ENCODE data around the gene PHKG2. TPM values are rescaled to one million over a fixed set of nuclear protein-coding genes. Genes with fewer than 3 reads are reported as not detected.

PHKG2 gene
- total RNA-seq, 1 experiment from 2014 or later, result 30.9 TPM

GRCh38 chr16:30780549-30780948, 32.3 kb downstream of the PHKG2 start:
- H2AFZ ChIP-seq (ENCODE audit: low read length), result no peak overlapping the region
- H3K9me3 ChIP-seq (ENCODE audit: low read length), result no peaks in the 10 kb centered on the region
- H4K20me1 ChIP-seq (ENCODE audit: low read length), result no peaks in the 10 kb centered on the region
- H3K4me1 ChIP-seq (ENCODE audit: insufficient read depth, low read length), result no peaks in the 10 kb centered on the region
- no peak overlapping the region for H3K4me2 ChIP-seq (ENCODE audit: low read length)
- H3K27ac ChIP-seq (ENCODE audit: low read length), result no peak overlapping the region
- no peaks in the 10 kb centered on the region for H3K27me3 ChIP-seq (ENCODE audit: low read length)
- ChIA-PET POLR2A (ENCODE audit: unreplicated experiment) (interaction anchor here (0.6 kb wide), 1 partner anchor 13 kb away, joined by 3 read pairs; no protein-coding TSS in a partner anchor), CTCF (no interaction called here)
- ATAC-seq, result no peak
- H3K36me3 ChIP-seq (ENCODE audit: low read depth, low read length), result no peaks in the 10 kb centered on the region
- no peak overlapping the region for H3K4me3 ChIP-seq (ENCODE audit: low read length)
- TF ChIP-seq CTCF (conservative IDR thresholded peaks at IDR 0.05; ENCODE audit: low read depth, low read length) (no peak), EZH2phosphoT487 (IDR thresholded peaks at IDR 0.05; ENCODE audit: borderline replicate concordance, low read length) (no peak), EZH2 (IDR thresholded peaks at IDR 0.05; ENCODE audit: low read length, unreplicated experiment) (no peak)
- H3K9me2 ChIP-seq (replicated peaks; ENCODE audit: low read length), result no peaks in the 10 kb centered on the region
- BruUV-seq (replicated peaks), result no TSS peak
- DNase-seq, result no peak
- intact Hi-C loops (cut with micrococcal nuclease), result no loop called here
- 0 out of 2 replicates have a peak, but pooled peaks cover 5% of the 10 kb centered on the region for H3K79me2 ChIP-seq (ENCODE audit: low read length)
- no peaks in the 10 kb centered on the region for H3F3A ChIP-seq (ENCODE audit: low read length, unreplicated experiment)
- no peak overlapping the region for H3K9ac ChIP-seq (ENCODE audit: low read length)

GRCh38 chr16:30782486-30783279, 34.5 kb downstream of the PHKG2 start:
- Histone ChIP-seq H3K4me2 (ENCODE audit: low read length) (no peak overlapping the region), H2AFZ (ENCODE audit: low read length) (no peak overlapping the region), H3K9me2 (replicated peaks; ENCODE audit: low read length) (no peaks in the 10 kb centered on the region), H4K20me1 (ENCODE audit: low read length) (no peaks in the 10 kb centered on the region), H3F3A (ENCODE audit: low read length, unreplicated experiment) (no peaks in the 10 kb centered on the region), H3K4me1 (ENCODE audit: insufficient read depth, low read length) (peaks cover 4% of the 10 kb centered on the region; the same call in 1 of the 2 replicates), H3K27me3 (ENCODE audit: low read length) (no peaks in the 10 kb centered on the region), H3K27ac (ENCODE audit: low read length) (no peak overlapping the region), H3K4me3 (ENCODE audit: low read length) (no peak overlapping the region), H3K36me3 (ENCODE audit: low read depth, low read length) (no peaks in the 10 kb centered on the region), H3K9ac (ENCODE audit: low read length) (no peak overlapping the region), H3K9me3 (ENCODE audit: low read length) (no peaks in the 10 kb centered on the region), H3K79me2 (ENCODE audit: low read length) (peaks cover 21% of the 10 kb centered on the region)
- BruUV-seq (replicated peaks), result no TSS peak
- intact Hi-C loops (cut with micrococcal nuclease), result no loop called here
- no peak for ATAC-seq
- ChIA-PET CTCF (no interaction called here), POLR2A (ENCODE audit: unreplicated experiment) (interaction anchor here (0.7 kb wide), 1 partner anchor 22 kb away, joined by 3 read pairs; no protein-coding TSS in a partner anchor)
- DNase-seq, result no peak
- TF ChIP-seq CTCF (conservative IDR thresholded peaks at IDR 0.05; ENCODE audit: low read depth, low read length), result no peak
- TF ChIP-seq EZH2phosphoT487 (IDR thresholded peaks at IDR 0.05; ENCODE audit: borderline replicate concordance, low read length), result no peak
- no peak for TF ChIP-seq EZH2 (IDR thresholded peaks at IDR 0.05; ENCODE audit: low read length, unreplicated experiment)
